BJ (cell line): Measurements from ENCODE around the gene SRSF6. TPM values are rescaled to one million over a fixed set of nuclear protein-coding genes. Genes with fewer than 3 reads are reported as not detected.

Experiments used
- CTCF ChIA-PET: fragments of 350-600 bp; formaldehyde crosslinking; extraction: SDS; loops from one replicate; lab custom pipeline; 2021; ENCODE audit warnings: antibody characterized with exemption, inconsistent platforms; lab: Yijun Ruan, JAX
- POLR2A ChIA-PET: fragments of 300-600 bp; sonication (Branson Sonifier 250); formaldehyde crosslinking; extraction: SDS; loops from one replicate; lab custom pipeline; 2021; ENCODE audit warnings: antibody characterized with exemption; lab: Charles Lee
- DNase-seq: peaks from one replicate; pipeline ENCODE4 v3.0.0-alpha.2; 2011; ENCODE audit warnings: low read depth
- H3K27me3 ChIP-seq: 2 replicates; pipeline ENCODE4 v1.6.0; 2011; ENCODE audit warnings: low read length; ENCODE audit not compliant: control insufficient read depth, insufficient read depth
- H3K36me3 ChIP-seq: 2 replicates; pipeline ENCODE4 v1.5.1; 2011; ENCODE audit warnings: low read length; ENCODE audit not compliant: control insufficient read depth, insufficient read depth
- H3K4me3 ChIP-seq: 2 replicates; pipeline ENCODE4 v1.5.1; 2011; ENCODE audit warnings: low read depth, mild to moderate bottlenecking, control low read depth, low read length
- CTCF ChIP-seq: IDR thresholded peaks from 2 replicates; pipeline ENCODE4 v1.5.1; 2011; ENCODE audit warnings: low read depth, mild to moderate bottlenecking, control low read depth, inconsistent platforms, low read length, moderate library complexity; ENCODE audit not compliant: insufficient read depth
- polyA plus RNA-seq: library from polyadenylated mRNA; depleted of rRNA; stranded (reverse); fragments of >200 nt; gene quantifications from 2 replicates; pipeline ENCODE4 v1.2.3, GENCODE V29; 2011

SRSF6 gene
- polyA plus RNA-seq, 1 experiment, result 76.1 TPM

DNA sequence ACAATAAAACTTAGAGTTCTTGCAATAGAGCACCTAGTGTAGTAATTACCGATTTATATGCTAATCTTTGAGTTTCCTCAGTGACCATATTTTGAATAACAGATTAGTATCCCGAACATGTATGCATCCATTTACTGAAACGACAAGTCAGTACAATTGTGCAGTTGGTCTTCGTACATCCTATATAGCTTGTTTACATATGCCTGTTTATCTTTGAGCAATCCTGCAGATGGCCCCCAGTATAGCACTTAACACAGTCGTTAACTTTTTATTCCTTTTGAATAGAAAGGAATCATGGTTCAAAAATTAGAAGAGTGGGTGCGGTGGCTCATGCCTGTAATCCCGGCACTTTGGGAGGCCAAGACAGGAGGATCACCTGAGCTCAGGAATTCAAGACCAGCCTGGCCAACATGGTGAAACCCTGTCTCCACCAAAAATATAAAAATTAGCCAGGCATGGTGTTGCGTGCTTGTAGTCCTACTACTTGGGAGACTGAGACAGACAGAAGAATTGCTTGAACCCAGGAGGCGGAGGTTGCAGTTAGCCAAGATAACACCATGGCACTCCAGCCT, 6.6 kb downstream of the SRSF6 start:
- no peak for DNase-seq

GRCh38 chr20:43465625-43465943, 7.9 kb downstream of the SRSF6 start:
- Histone ChIP-seq H3K4me3 (no peak overlapping the region), H3K36me3 (peaks cover 15% of the 10 kb centered on the region), H3K27me3 (no peaks in the 10 kb centered on the region)
- no peak for TF ChIP-seq CTCF
- ChIA-PET CTCF (no interaction called here), POLR2A (interaction anchor here (0.6 kb wide), 1 partner anchor 8 kb away, joined by 3 read pairs; no protein-coding TSS in a partner anchor)
- DNase-seq, result no peak

More for the DNA sequence above, 6.6 kb downstream of the SRSF6 start:
- ChIA-PET POLR2A (no interaction called here), CTCF (no interaction called here)
- TF ChIP-seq CTCF, result no peak
- H3K4me3 ChIP-seq, result no peak overlapping the region
- peaks cover 16% of the 10 kb centered on the region for H3K36me3 ChIP-seq
- no peaks in the 10 kb centered on the region for H3K27me3 ChIP-seq

DNA sequence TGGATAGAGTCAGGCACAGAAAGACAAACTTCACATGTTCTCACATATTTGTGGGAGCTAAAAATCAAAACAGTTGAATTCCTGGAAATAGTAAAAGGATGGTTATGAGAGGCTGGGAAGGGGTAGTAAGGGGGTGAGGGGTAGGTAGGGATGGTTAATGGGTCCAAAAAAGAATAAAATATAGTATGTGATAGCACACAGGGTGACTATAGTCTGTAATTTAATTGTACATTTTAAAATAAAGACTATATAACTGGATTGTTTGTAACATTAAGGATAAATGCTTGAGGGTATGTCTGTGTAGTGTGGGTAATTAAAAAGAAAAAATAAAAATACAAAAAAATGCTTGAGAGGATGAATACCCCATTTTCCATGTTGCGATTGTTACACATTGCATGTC, 9.9 kb downstream of the SRSF6 start:
- CTCF ChIA-PET, result no interaction called here
- TF ChIP-seq CTCF, result no peak
- Histone ChIP-seq H3K27me3 (no peaks in the 10 kb centered on the region), H3K36me3 (peaks cover 11% of the 10 kb centered on the region), H3K4me3 (no peak overlapping the region)
- POLR2A ChIA-PET, result no interaction called here
- no peak for DNase-seq

- DNase-seq, result no peak
- POLR2A ChIA-PET, result interaction anchor here (0.6 kb wide), 1 partner anchor 13 kb away, joined by 5 read pairs; no protein-coding TSS in a partner anchor
- no peak for TF ChIP-seq CTCF
- peaks cover 1% of the 10 kb centered on the region; the same call in 1 of the 2 replicates for H3K36me3 ChIP-seq
- CTCF ChIA-PET, result no interaction called here
- no peaks in the 10 kb centered on the region for H3K27me3 ChIP-seq
- no peak overlapping the region for H3K4me3 ChIP-seq
Observed at GRCh38 chr20:43472671-43473380, 15.1 kb downstream of the SRSF6 start.

DNA sequence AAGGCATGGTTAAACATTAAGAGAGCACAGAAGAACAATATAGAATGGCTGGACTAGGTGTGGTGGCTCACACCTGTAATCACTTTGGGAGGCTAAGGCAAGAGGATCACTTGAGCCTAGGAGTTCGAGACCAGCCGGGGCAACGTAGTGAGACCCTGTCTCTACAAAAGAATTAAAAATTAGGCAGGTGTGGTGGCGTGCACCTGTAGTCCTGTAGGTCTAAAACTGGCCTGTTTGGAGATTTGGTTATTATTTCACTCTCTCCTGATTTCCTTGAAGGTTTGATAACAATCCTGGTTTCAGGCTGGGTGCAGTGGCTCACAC, 15.6 kb downstream of the SRSF6 start:
- no peak for DNase-seq
- Histone ChIP-seq H3K4me3 (no peak overlapping the region), H3K27me3 (no peaks in the 10 kb centered on the region), H3K36me3 (peaks cover 1% of the 10 kb centered on the region; the same call in 1 of the 2 replicates)
- no peak for TF ChIP-seq CTCF
- CTCF ChIA-PET, result no interaction called here
- POLR2A ChIA-PET, result interaction anchor here (0.6 kb wide), 1 partner anchor 13 kb away, joined by 5 read pairs; no protein-coding TSS in a partner anchor
